Neural crest cell (in vitro differentiated cells): ENCODE data around the gene STN1. TPM values are rescaled to one million over a fixed set of nuclear protein-coding genes. Genes with fewer than 3 reads are reported as not detected.

Source experiments
- DNase-seq: peaks from one replicate; pipeline ENCODE4 v3.0.0; 2021; ENCODE audit warnings: low read depth, mixed read lengths, low spot score
- H3K27ac Mint-ChIP-seq: one replicate; pipeline ENCODE4 v1.8.0; 2021; ENCODE audit warnings: mild to moderate bottlenecking, mixed read lengths; ENCODE audit not compliant: unreplicated experiment
- H3K27me3 Mint-ChIP-seq: 2 replicates; pipeline ENCODE4 v1.8.0; 2021; ENCODE audit warnings: low read depth, mild to moderate bottlenecking, mixed read lengths
- H3K36me3 Mint-ChIP-seq: 2 replicates; pipeline ENCODE4 v1.8.0; 2021; ENCODE audit warnings: low read depth, mild to moderate bottlenecking, mixed read lengths
- H3K4me1 Mint-ChIP-seq: 2 replicates; pipeline ENCODE4 v1.8.0; 2021; ENCODE audit warnings: mixed read lengths
- H3K4me3 Mint-ChIP-seq: one replicate; pipeline ENCODE4 v1.8.0; 2021; ENCODE audit warnings: mild to moderate bottlenecking, mixed read lengths
- H3K9me3 Mint-ChIP-seq: 2 replicates; pipeline ENCODE4 v1.8.0; 2021; ENCODE audit warnings: mixed read lengths
- total RNA-seq: library from RNA; stranded (reverse); gene quantifications from 2 replicates; pipeline ENCODE4 v1.2.1, GENCODE V29; 2021
- TF ChIP-seq, protein P1 (sequence below): fragments of 200-600 bp; sonication (generic); conservative IDR thresholded peaks from 2 replicates; pipeline ENCODE4 v1.5.0; 2021; ENCODE audit warnings: antibody characterized with exemption, mild to moderate bottlenecking

STN1 gene
- total RNA-seq, 1 donor from 2014 or later, result 11.9 TPM

- peak overlapping the region; percentile 96 for H3K4me3 Mint-ChIP-seq
- peak; percentile 10 for DNase-seq
- H3K27ac Mint-ChIP-seq, result peak overlapping the region; percentile 89
- no peaks in the 10 kb centered on the region for H3K27me3 Mint-ChIP-seq
- peaks cover 28% of the 10 kb centered on the region for H3K4me1 Mint-ChIP-seq
- H3K9me3 Mint-ChIP-seq, result no peaks in the 10 kb centered on the region
- TF ChIP-seq, protein P1, sequence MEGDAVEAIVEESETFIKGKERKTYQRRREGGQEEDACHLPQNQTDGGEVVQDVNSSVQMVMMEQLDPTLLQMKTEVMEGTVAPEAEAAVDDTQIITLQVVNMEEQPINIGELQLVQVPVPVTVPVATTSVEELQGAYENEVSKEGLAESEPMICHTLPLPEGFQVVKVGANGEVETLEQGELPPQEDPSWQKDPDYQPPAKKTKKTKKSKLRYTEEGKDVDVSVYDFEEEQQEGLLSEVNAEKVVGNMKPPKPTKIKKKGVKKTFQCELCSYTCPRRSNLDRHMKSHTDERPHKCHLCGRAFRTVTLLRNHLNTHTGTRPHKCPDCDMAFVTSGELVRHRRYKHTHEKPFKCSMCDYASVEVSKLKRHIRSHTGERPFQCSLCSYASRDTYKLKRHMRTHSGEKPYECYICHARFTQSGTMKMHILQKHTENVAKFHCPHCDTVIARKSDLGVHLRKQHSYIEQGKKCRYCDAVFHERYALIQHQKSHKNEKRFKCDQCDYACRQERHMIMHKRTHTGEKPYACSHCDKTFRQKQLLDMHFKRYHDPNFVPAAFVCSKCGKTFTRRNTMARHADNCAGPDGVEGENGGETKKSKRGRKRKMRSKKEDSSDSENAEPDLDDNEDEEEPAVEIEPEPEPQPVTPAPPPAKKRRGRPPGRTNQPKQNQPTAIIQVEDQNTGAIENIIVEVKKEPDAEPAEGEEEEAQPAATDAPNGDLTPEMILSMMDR, result no peak
- peaks cover 14% of the 10 kb centered on the region for H3K36me3 Mint-ChIP-seq
Observed at GRCh38 chr10:103917302-103918052, 507 bp downstream of the STN1 start.

- DNase-seq, result no peak
- peaks cover 14% of the 10 kb centered on the region for H3K36me3 Mint-ChIP-seq
- H3K27ac Mint-ChIP-seq, result no peak overlapping the region
- no peaks in the 10 kb centered on the region for H3K9me3 Mint-ChIP-seq
- H3K27me3 Mint-ChIP-seq, result no peaks in the 10 kb centered on the region
- H3K4me1 Mint-ChIP-seq, result peaks cover 28% of the 10 kb centered on the region
- TF ChIP-seq, protein P1, result no peak
- peak overlapping the region; percentile 96 for H3K4me3 Mint-ChIP-seq
Observed at GRCh38 chr10:103916876-103917275, 1.1 kb downstream of the STN1 start.

DNA sequence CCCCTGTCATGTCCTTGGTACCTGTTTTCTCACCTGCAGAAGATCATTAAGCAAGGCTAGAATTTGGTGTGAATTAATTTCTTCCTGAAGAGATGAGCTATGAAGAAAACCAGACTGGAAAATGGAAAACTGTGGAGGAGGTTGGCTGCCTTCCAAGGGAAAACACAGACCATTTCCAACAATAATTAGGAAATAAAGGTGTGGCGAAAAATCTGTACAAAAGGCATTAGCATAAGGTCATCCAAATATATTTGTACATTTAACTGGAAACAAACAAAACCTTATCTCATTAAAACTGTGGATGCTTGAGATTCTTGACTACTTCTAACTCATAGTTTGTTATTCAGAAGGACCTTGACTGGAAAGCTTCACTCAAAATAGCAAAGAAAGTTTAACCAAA lies 1.7 kb downstream of the STN1 start:
- peak overlapping the region; percentile 36 for H3K4me3 Mint-ChIP-seq

DNA sequence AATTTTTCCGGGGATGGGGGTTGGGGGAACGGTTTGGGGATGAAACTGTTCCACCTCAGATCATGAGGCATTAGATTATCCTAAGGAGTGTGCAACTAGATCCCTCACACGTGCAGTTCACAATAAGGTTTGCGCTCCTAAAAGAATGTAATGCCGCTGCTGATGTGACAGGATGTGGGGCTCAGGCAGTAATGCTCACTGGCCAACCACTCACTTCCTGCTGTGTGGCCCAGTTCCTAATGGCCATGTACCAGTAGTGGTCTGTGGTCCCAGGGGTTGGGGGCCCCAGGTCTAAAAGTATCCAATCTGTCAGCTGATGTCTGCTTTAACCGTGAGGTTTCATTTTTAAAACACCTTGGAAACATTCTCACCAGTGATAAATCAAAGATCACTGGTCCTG lies 2.2 kb downstream of the STN1 start:
- peak overlapping the region; percentile 3 for H3K27ac Mint-ChIP-seq
- H3K4me1 Mint-ChIP-seq, result peaks cover 32% of the 10 kb centered on the region
- no peaks in the 10 kb centered on the region for H3K27me3 Mint-ChIP-seq
- DNase-seq, result no peak
- TF ChIP-seq, protein P1, result no peak
- peaks cover 14% of the 10 kb centered on the region for H3K36me3 Mint-ChIP-seq
- no peaks in the 10 kb centered on the region for H3K9me3 Mint-ChIP-seq
- peak overlapping the region; percentile 36 for H3K4me3 Mint-ChIP-seq

More for the DNA sequence above, 1.7 kb downstream of the STN1 start:
- Mint-ChIP-seq H3K36me3 (peaks cover 14% of the 10 kb centered on the region), H3K9me3 (no peaks in the 10 kb centered on the region), H3K27me3 (no peaks in the 10 kb centered on the region), H3K4me1 (peaks cover 31% of the 10 kb centered on the region), H3K27ac (peak overlapping the region; percentile 3)
- DNase-seq, result no peak
- TF ChIP-seq, protein P1, result no peak

GRCh38 chr10:103912759-103913158 lies 5.2 kb downstream of the STN1 start:
- Mint-ChIP-seq H3K36me3 (peaks cover 14% of the 10 kb centered on the region), H3K27me3 (no peaks in the 10 kb centered on the region), H3K9me3 (no peaks in the 10 kb centered on the region), H3K27ac (no peak overlapping the region), H3K4me3 (no peak overlapping the region), H3K4me1 (peaks cover 40% of the 10 kb centered on the region)
- TF ChIP-seq, protein P1, result no peak
- no peak for DNase-seq
